A673 (cell line): Measurements from ENCODE around the gene OR2M3. TPM values are rescaled to one million over a fixed set of nuclear protein-coding genes. Genes with fewer than 3 reads are reported as not detected.
"Not testable (repeated sequence)": the region's sequence is repeated elsewhere in the genome, so short reads cannot be mapped to it uniquely, and the experiment has no call there.

ENCODE experiments used
- BruUV-seq: library from RNA; stranded (reverse); fragments of 400-500 nt; replicated peaks from 2 replicates; lab custom pipeline; 2021; lab: Mats Ljungman, UMichigan
- CTCF ChIA-PET: fragments of 300-600 bp; sonication (Branson Sonifier 250); formaldehyde crosslinking; loops from one replicate; lab custom pipeline; 2022; ENCODE audit warnings: antibody characterized with exemption; lab: Charles Lee
- POLR2A ChIA-PET: fragments of 300-600 bp; sonication (Branson Sonifier 250); formaldehyde crosslinking; loops from one replicate; lab custom pipeline; 2022; ENCODE audit warnings: antibody characterized with exemption; ENCODE audit not compliant: low non-redundant PET; lab: Charles Lee
- DNase-seq: peaks from one replicate; pipeline ENCODE4 v3.0.0-alpha.2; 2015; ENCODE audit warnings: low spot score
- H3K27ac ChIP-seq: fragments of 200-600 bp; sonication (generic); 2 replicates; pipeline ENCODE4 v1.5.1; 2016; ENCODE audit warnings: mixed run types, low read depth, mild to moderate bottlenecking, mixed read lengths, antibody characterized with exemption, low read length; ENCODE audit not compliant: poor library complexity, severe bottlenecking
- H3K27me3 ChIP-seq: fragments of 200-600 bp; sonication (generic); replicated peaks from 2 replicates; pipeline ENCODE4 v1.6.1; 2017; ENCODE audit warnings: mixed run types, low read depth, mild to moderate bottlenecking, mixed read lengths, antibody characterized with exemption, low read length; ENCODE audit not compliant: insufficient read depth, poor library complexity
- H3K36me3 ChIP-seq: fragments of 200-600 bp; sonication (generic); 2 replicates; pipeline ENCODE4 v1.6.1; 2016; ENCODE audit warnings: mixed run types, mild to moderate bottlenecking, mixed read lengths, antibody characterized with exemption, low read length; ENCODE audit not compliant: insufficient read depth, poor library complexity, severe bottlenecking
- H3K4me1 ChIP-seq: fragments of 200-600 bp; sonication (generic); 2 replicates; pipeline ENCODE4 v1.6.1; 2017; ENCODE audit warnings: mixed run types, mild to moderate bottlenecking, mixed read lengths, antibody characterized with exemption, low read length; ENCODE audit not compliant: insufficient read depth, poor library complexity, severe bottlenecking
- H3K4me3 ChIP-seq: fragments of 200-600 bp; sonication (generic); 2 replicates; pipeline ENCODE4 v1.5.1; 2016; ENCODE audit warnings: low read depth, mixed run types, mild to moderate bottlenecking, mixed read lengths, low read length; ENCODE audit not compliant: poor library complexity, severe bottlenecking
- H3K9me3 ChIP-seq: fragments of 200-600 bp; sonication (generic); 2 replicates; pipeline ENCODE4 v1.6.1; 2016; ENCODE audit warnings: mixed run types, low read depth, mild to moderate bottlenecking, mixed read lengths, antibody characterized with exemption, low read length; ENCODE audit not compliant: poor library complexity, severe bottlenecking
- CTCF ChIP-seq: fragments of 300-800, 200-600 bp; sonication (generic); conservative IDR thresholded peaks from 2 replicates; pipeline ENCODE4 v1.5.1; 2017; ENCODE audit warnings: low read depth, mild to moderate bottlenecking, antibody characterized with exemption, low read length, moderate library complexity, mixed read lengths
- EZH2 ChIP-seq: fragments of 200-600 bp; sonication (generic); IDR thresholded peaks from 2 replicates; pipeline ENCODE4 v1.6.1; 2017; ENCODE audit warnings: borderline replicate concordance, low read depth, mild to moderate bottlenecking, mixed read lengths, antibody characterized with exemption, low read length; ENCODE audit not compliant: poor library complexity, severe bottlenecking
- intact Hi-C: fragments of 100-400 bp; cut with micrococcal nuclease; formaldehyde crosslinking; loops from one replicate; pipeline ENCODE4 v1.10.0; 2022; ENCODE audit not compliant: unreplicated experiment
- total RNA-seq: library from RNA; stranded (reverse); gene quantifications from 2 replicates; pipeline ENCODE4 v1.2.3, GENCODE V29; 2021

The OR2M3 gene
- total RNA-seq, 1 experiment from 2014 or later: 0.19 TPM

GRCh38 chr1:248243204-248243603 is 46.1 kb downstream of the OR2M3 start:
- Histone ChIP-seq H3K27me3 (no peaks in the 10 kb centered on the region), H3K9me3 (no peaks in the 10 kb centered on the region), H3K36me3 (no peaks in the 10 kb centered on the region), H3K27ac (no peak overlapping the region), H3K4me3 (no peak overlapping the region), H3K4me1 (no peaks in the 10 kb centered on the region)
- TF ChIP-seq EZH2 (no peak), CTCF (peak; percentile 84)
- ChIA-PET CTCF (interaction anchor here (0.6 kb wide), 1 partner anchor 369 kb away, joined by 3 read pairs; no protein-coding TSS in a partner anchor), POLR2A (no interaction called here)
- intact Hi-C loops: loop anchor here (10.0 kb wide), 1 partner anchor 372 kb away; no protein-coding TSS in a partner anchor
- no TSS peak for BruUV-seq
- peak; percentile 61 for DNase-seq

GRCh38 chr1:248259309-248259708 is 62.2 kb downstream of the OR2M3 start:
- H3K4me1 ChIP-seq, DNase-seq, H3K9me3 ChIP-seq, H3K36me3 ChIP-seq, H3K4me3 ChIP-seq, H3K27me3 ChIP-seq, CTCF ChIA-PET, H3K27ac ChIP-seq, POLR2A ChIA-PET, intact Hi-C loops, BruUV-seq: not testable (repeated sequence)

Other genes with a start within 250 kb of the OR2M3 start
- not detected in 2 replicates for gene OR2L8, start 248.4 kb upstream of the OR2M3 start, total RNA-seq
- gene OR2AK2, start 232.0 kb upstream of the OR2M3 start, total RNA-seq: not detected in 2 replicates
- gene OR2L5, start 183.6 kb upstream of the OR2M3 start, total RNA-seq: not detected in 2 replicates
- gene OR2L2, start 167.2 kb upstream of the OR2M3 start, total RNA-seq: 0.13 TPM in 1 of 2 replicates, not detected in the other
- not detected in 2 replicates for gene OR2L3, start 150.4 kb upstream of the OR2M3 start, total RNA-seq
- not detected in 2 replicates for gene OR2L13, start 102.1 kb upstream of the OR2M3 start, total RNA-seq
- not detected in 2 replicates for gene OR2M5, start 52.1 kb upstream of the OR2M3 start, total RNA-seq
- not detected in 2 replicates for gene OR2M2, start 22.4 kb upstream of the OR2M3 start, total RNA-seq
- gene OR2M4, start 34.2 kb downstream of the OR2M3 start, total RNA-seq: 0.11 and 0.13 TPM in 2 replicates
- gene OR2T33, start 80.7 kb downstream of the OR2M3 start, total RNA-seq: not detected in 2 replicates
- not detected in 2 replicates for gene OR2T12, start 106.2 kb downstream of the OR2M3 start, total RNA-seq
- not detected in 2 replicates for gene OR2M7, start 127.3 kb downstream of the OR2M3 start, total RNA-seq
- gene OR14C36, start 151.5 kb downstream of the OR2M3 start, total RNA-seq: not detected in 2 replicates
- not detected in 2 replicates for gene OR2T4, start 164.4 kb downstream of the OR2M3 start, total RNA-seq
- gene OR2T6, start 178.5 kb downstream of the OR2M3 start, total RNA-seq: not detected in 2 replicates
- gene OR2T1, start 205.8 kb downstream of the OR2M3 start, total RNA-seq: not detected in 2 replicates
- not detected in 2 replicates for gene OR2T2, start 248.4 kb downstream of the OR2M3 start, total RNA-seq